ENCODE measurements around the gene PCDH8. TPM values are rescaled to one million over a fixed set of nuclear protein-coding genes. Genes with fewer than 3 reads are reported as not detected.

Gene PCDH8
- total and polyA plus RNA-seq, 2 of the 4 experiments (the other 2 are of a cell fraction): not detected

GRCh38 chr13:52835071-52835839 is 13.2 kb downstream of the PCDH8 start:
- DNase-seq: no peak
- dilution Hi-C loops (cut with HindIII; ENCODE audit: low sequenced_read_pairs, unreplicated experiment): no loop called here
- Histone ChIP-seq H3K27ac (ENCODE audit: insufficient read depth, low read length) (no peak overlapping the region), H2BK120ac (ENCODE audit: low read depth, low read length) (no peak overlapping the region), H3K36me3 (ENCODE audit: control insufficient read depth, insufficient read depth, low read length) (no peaks in the 10 kb centered on the region), H3K4me2 (ENCODE audit: low read depth, low read length) (no peak overlapping the region), H3K79me1 (ENCODE audit: low read depth in 1 of 2, low read length in 2 of 2) (no peaks in the 10 kb centered on the region), H3K18ac (ENCODE audit: low read depth, low read length) (no peak overlapping the region), H2BK5ac (ENCODE audit: low read depth, low read length, poor library complexity, severe bottlenecking) (no peak overlapping the region), H2AK5ac (ENCODE audit: low read depth, low read length) (no peak overlapping the region), H4K8ac (ENCODE audit: low read depth in 2 of 2, low read length in 2 of 2) (no peak overlapping the region), H3K9ac (ENCODE audit: low read depth, low read length) (no peak overlapping the region), H2BK15ac (ENCODE audit: low read depth, low read length) (no peak overlapping the region), H2BK20ac (ENCODE audit: low read depth, low read length) (no peak overlapping the region), H4K20me1 (ENCODE audit: insufficient read depth, low read length) (no peaks in the 10 kb centered on the region), H4K91ac (ENCODE audit: insufficient read depth, low read depth, low read length) (no peak overlapping the region), H3K14ac (replicated peaks; ENCODE audit: low read depth, low read length) (no peak overlapping the region), H4K5ac (ENCODE audit: low read depth, low read length) (no peak overlapping the region), H3K27me3 (ENCODE audit: control insufficient read depth, insufficient read depth, low read length) (no peaks in the 10 kb centered on the region), H3K9me1 (ENCODE audit: insufficient read depth, low read length) (no peaks in the 10 kb centered on the region), H3K4ac (ENCODE audit: low read depth, low read length) (no peak overlapping the region), H2AK9ac (replicated peaks; ENCODE audit: low read depth, low read length, poor library complexity) (no peak overlapping the region), H3K9me3 (ENCODE audit: control insufficient read depth, insufficient read depth, low read length) (no peaks in the 10 kb centered on the region), H3K4me3 (ENCODE audit: insufficient read depth, low read depth, low read length) (no peak overlapping the region), H2AFZ (replicated peaks; ENCODE audit: low read length, poor library complexity) (no peak overlapping the region), H3K56ac (ENCODE audit: extremely low read depth, insufficient read depth, low read length) (no peak overlapping the region), H3K23ac (ENCODE audit: low read depth, low read length) (no peak overlapping the region), H3K4me1 (ENCODE audit: control insufficient read depth, insufficient read depth, low read length) (no peaks in the 10 kb centered on the region)
- intact Hi-C loops (cut with micrococcal nuclease): no loop called here
- TF ChIP-seq USF2 (IDR thresholded peaks at IDR 0.05; ENCODE audit: low read depth, low read length) (no peak), FOS (IDR thresholded peaks at IDR 0.05; ENCODE audit: low read depth, low read length) (no peak), CHD1 (IDR thresholded peaks at IDR 0.05; ENCODE audit: low read depth, low read length) (no peak), NFE2L2 (IDR thresholded peaks at IDR 0.05; ENCODE audit: low read depth, low read length) (no peak), MAFK (IDR thresholded peaks at IDR 0.05; ENCODE audit: low read depth, low read length) (no peak), SMC3 (IDR thresholded peaks at IDR 0.05; ENCODE audit: low read depth, low read length) (no peak), POLR2A (IDR thresholded peaks at IDR 0.05; ENCODE audit: low read depth, low read length) (no peak), RFX5 (IDR thresholded peaks at IDR 0.05; ENCODE audit: low read depth, low read length) (no peak)
- BruUV-seq (replicated peaks): no TSS peak
- in situ Hi-C loops (cut with MboI; ENCODE audit: low sequenced_read_pairs): no loop called here
- ChIA-PET POLR2A (ENCODE audit: unreplicated experiment) (no interaction called here), CTCF (no interaction called here)
- no peak for ATAC-seq (ENCODE audit: low read depth)
- WGBS, 2 experiments (ENCODE audit: extremely low coverage in 2 of 2, insufficient read length in 1 of 2): no CpG with 5 or more reads among the region's 2 CpGs
